ENCODE results near the gene MPDZ. TPM values are rescaled to one million over a fixed set of nuclear protein-coding genes. Genes with fewer than 3 reads are reported as not detected.

Gene MPDZ
- total RNA-seq, 1 experiment from 2014 or later: 46.7 TPM

DNA sequence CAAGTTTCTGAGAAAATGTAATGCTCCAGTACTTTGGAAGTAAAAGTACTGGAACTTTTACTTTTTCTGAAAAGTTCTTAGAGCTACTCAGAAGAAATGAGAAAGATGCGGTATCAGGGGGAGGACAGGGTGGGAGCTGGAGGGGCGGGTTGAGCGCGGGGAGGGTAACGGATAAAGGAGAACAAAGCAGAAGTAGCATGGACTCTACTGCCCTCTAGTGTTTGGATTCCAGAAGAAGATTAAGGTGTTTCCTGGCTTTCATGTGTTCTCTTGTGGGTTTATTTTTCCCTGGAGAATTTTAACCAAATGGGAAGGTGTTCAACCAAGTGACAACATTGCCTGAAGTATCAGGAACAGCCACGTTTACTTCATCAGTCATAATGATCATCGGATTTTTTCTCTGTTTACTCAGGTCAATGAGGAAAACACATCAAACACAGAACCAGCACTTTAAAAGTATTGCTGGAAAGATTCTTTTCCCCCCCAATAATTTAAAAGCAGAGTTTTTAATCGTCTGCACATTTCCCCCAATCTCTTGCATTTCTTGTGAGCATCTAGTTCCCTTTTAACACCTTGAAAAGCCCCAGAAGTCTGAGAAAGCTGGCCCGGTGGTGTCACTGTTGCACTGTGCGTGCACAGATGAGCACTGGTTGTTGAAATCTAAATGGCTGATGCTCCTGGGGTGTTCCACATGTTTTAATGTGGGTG, 190.6 kb downstream of the MPDZ start:
- Histone ChIP-seq H3K79me1 (ENCODE audit: insufficient read depth, low read depth, low read length, poor library complexity, severe bottlenecking) (no peaks in the 10 kb centered on the region), H2BK15ac (ENCODE audit: low read depth, low read length) (no peak overlapping the region), H2BK12ac (ENCODE audit: insufficient read length, low read depth, low read length) (no peak overlapping the region), H3K23ac (ENCODE audit: insufficient read length, low read depth, low read length) (no peak overlapping the region), H3K79me2 (ENCODE audit: insufficient read depth, low read length) (no peaks in the 10 kb centered on the region), H3K4me1 (ENCODE audit: insufficient read depth, low read length) (no peaks in the 10 kb centered on the region), H3K56ac (ENCODE audit: insufficient read length, low read depth, low read length) (no peak overlapping the region), H3K14ac (ENCODE audit: insufficient read depth, low read length) (no peak overlapping the region), H4K8ac (replicated peaks; ENCODE audit: insufficient read length, low read depth, low read length) (no peak overlapping the region), H3K27me3 (ENCODE audit: insufficient read depth, low read length) (no peaks in the 10 kb centered on the region), H3K9me3 (ENCODE audit: control insufficient read depth, low read depth, low read length) (no peaks in the 10 kb centered on the region), H3K23me2 (ENCODE audit: insufficient read length, low read depth, low read length, poor library complexity, severe bottlenecking) (no peaks in the 10 kb centered on the region), H4K20me1 (ENCODE audit: control insufficient read depth, insufficient read depth, insufficient read length) (no peaks in the 10 kb centered on the region), H2BK20ac (ENCODE audit: low read depth, low read length, poor library complexity, severe bottlenecking) (no peak overlapping the region), H4K91ac (ENCODE audit: insufficient read length, low read depth, low read length) (no peak overlapping the region), H2AK5ac (ENCODE audit: insufficient read length, low read length) (no peak overlapping the region), H2AFZ (ENCODE audit: low read length) (no peak overlapping the region), H3K4me2 (ENCODE audit: insufficient read depth, insufficient read length, low read length) (no peak overlapping the region), H3K27ac (ENCODE audit: insufficient read length, low read depth, low read length) (no peak overlapping the region), H3T11ph (ENCODE audit: low read length) (no peak overlapping the region), H3K18ac (ENCODE audit: insufficient read length, low read depth, low read length) (no peak overlapping the region), H4K5ac (ENCODE audit: insufficient read length, low read depth, low read length) (no peak overlapping the region), H2BK120ac (ENCODE audit: low read depth, low read length, poor library complexity, severe bottlenecking) (no peak overlapping the region), H2BK5ac (ENCODE audit: insufficient read length, low read length) (no peak overlapping the region), H3K4ac (ENCODE audit: low read depth, low read length) (no peak overlapping the region), H3K9ac (ENCODE audit: extremely low read depth, insufficient read length, low read length) (no peak overlapping the region)
- H3K27me3 Mint-ChIP-seq (ENCODE audit: low read depth): no peaks in the 10 kb centered on the region; the same call in 1 of the 2 replicates
- DNase-seq: peak; percentile 45
- no CpG with 5 or more reads among the region's 10 CpGs for WGBS (ENCODE audit: extremely low coverage, insufficient read length, low lambda C conversion rate)
- TF ChIP-seq, protein P1, sequence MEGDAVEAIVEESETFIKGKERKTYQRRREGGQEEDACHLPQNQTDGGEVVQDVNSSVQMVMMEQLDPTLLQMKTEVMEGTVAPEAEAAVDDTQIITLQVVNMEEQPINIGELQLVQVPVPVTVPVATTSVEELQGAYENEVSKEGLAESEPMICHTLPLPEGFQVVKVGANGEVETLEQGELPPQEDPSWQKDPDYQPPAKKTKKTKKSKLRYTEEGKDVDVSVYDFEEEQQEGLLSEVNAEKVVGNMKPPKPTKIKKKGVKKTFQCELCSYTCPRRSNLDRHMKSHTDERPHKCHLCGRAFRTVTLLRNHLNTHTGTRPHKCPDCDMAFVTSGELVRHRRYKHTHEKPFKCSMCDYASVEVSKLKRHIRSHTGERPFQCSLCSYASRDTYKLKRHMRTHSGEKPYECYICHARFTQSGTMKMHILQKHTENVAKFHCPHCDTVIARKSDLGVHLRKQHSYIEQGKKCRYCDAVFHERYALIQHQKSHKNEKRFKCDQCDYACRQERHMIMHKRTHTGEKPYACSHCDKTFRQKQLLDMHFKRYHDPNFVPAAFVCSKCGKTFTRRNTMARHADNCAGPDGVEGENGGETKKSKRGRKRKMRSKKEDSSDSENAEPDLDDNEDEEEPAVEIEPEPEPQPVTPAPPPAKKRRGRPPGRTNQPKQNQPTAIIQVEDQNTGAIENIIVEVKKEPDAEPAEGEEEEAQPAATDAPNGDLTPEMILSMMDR (conservative IDR thresholded peaks at IDR 0.05): peak; percentile 85
- H3K4me3 Mint-ChIP-seq: no peak overlapping the region
- H3K9me3 Mint-ChIP-seq: peaks cover 0 to 2% of the 10 kb centered on the region in 2 experiments; a peak in 1 of 5 replicates
- H3K36me3 Mint-ChIP-seq (ENCODE audit: insufficient read depth in 1 of 3, low read depth in 3 of 3): no peaks in the 10 kb centered on the region
- peaks cover 5 to 9% of the 10 kb centered on the region in 2 experiments for H3K4me1 Mint-ChIP-seq
- H3K27ac Mint-ChIP-seq: no peak overlapping the region; a peak in 1 of 7 replicates
